ENCODE measurements around the gene RUNX1.
A peak's percentile ranks its signal among the peaks of the same experiment; 100 is the strongest.

The RUNX1 gene

GRCh38 chr21:34843562-34843961 lies 205.5 kb downstream of the RUNX1 start:
- H3K36me3 ChIP-seq (ENCODE audit: insufficient read depth, low read length), result peaks cover 65% of the 10 kb centered on the region

GRCh38 chr21:34841154-34841553 lies 207.9 kb downstream of the RUNX1 start:
- peaks cover 57% of the 10 kb centered on the region for H3K4me1 ChIP-seq (ENCODE audit: control insufficient read depth, insufficient read depth, low read length)

More at GRCh38 chr21:34843562-34843961, 205.5 kb downstream of the RUNX1 start:
- Histone ChIP-seq H3K9ac (ENCODE audit: low read depth, low read length) (no peak overlapping the region), H3K9me3 (replicated peaks; ENCODE audit: low read length) (no peaks in the 10 kb centered on the region), H3K4me3 (ENCODE audit: low read length) (no peak overlapping the region), H3K4me1 (ENCODE audit: control insufficient read depth, insufficient read depth, low read length) (peaks cover 54% of the 10 kb centered on the region), H3K4me2 (ENCODE audit: low read length) (no peak overlapping the region), H3K27me3 (ENCODE audit: control insufficient read depth, insufficient read depth, low read length) (no peaks in the 10 kb centered on the region)

GRCh38 chr21:34840693-34841092 lies 208.4 kb downstream of the RUNX1 start:
- H3K4me1 ChIP-seq (ENCODE audit: control insufficient read depth, insufficient read depth, low read length), result peaks cover 55% of the 10 kb centered on the region
- H3K4me2 ChIP-seq (ENCODE audit: low read length), result no peak overlapping the region
- H3K27me3 ChIP-seq (ENCODE audit: control insufficient read depth, insufficient read depth, low read length), result no peaks in the 10 kb centered on the region
- peaks cover 69% of the 10 kb centered on the region for H3K36me3 ChIP-seq (ENCODE audit: insufficient read depth, low read length)
- no peaks in the 10 kb centered on the region for H3K9me3 ChIP-seq (replicated peaks; ENCODE audit: low read length)
- H3K9ac ChIP-seq (ENCODE audit: low read depth, low read length), result no peak overlapping the region
- no peak overlapping the region for H3K4me3 ChIP-seq (ENCODE audit: low read length)

More at GRCh38 chr21:34841154-34841553, 207.9 kb downstream of the RUNX1 start:
- Histone ChIP-seq H3K4me2 (ENCODE audit: low read length) (no peak overlapping the region), H3K9ac (ENCODE audit: low read depth, low read length) (no peak overlapping the region), H3K36me3 (ENCODE audit: insufficient read depth, low read length) (peaks cover 69% of the 10 kb centered on the region), H3K4me3 (ENCODE audit: low read length) (no peak overlapping the region), H3K27me3 (ENCODE audit: control insufficient read depth, insufficient read depth, low read length) (no peaks in the 10 kb centered on the region), H3K9me3 (replicated peaks; ENCODE audit: low read length) (no peaks in the 10 kb centered on the region)

GRCh38 chr21:34838956-34839820 lies 209.9 kb downstream of the RUNX1 start:
- H3K36me3 ChIP-seq (ENCODE audit: insufficient read depth, low read length), result peaks cover 70% of the 10 kb centered on the region
- no peak overlapping the region for H3K4me3 ChIP-seq (ENCODE audit: low read length)
- H3K4me2 ChIP-seq (ENCODE audit: low read length), result no peak overlapping the region
- no peaks in the 10 kb centered on the region for H3K27me3 ChIP-seq (ENCODE audit: control insufficient read depth, insufficient read depth, low read length)
- H3K9ac ChIP-seq (ENCODE audit: low read depth, low read length), result no peak overlapping the region
- no peaks in the 10 kb centered on the region for H3K9me3 ChIP-seq (replicated peaks; ENCODE audit: low read length)
- H3K4me1 ChIP-seq (ENCODE audit: control insufficient read depth, insufficient read depth, low read length), result peaks cover 50% of the 10 kb centered on the region

- peak overlapping the region; percentile 38 for H3K4me3 ChIP-seq (ENCODE audit: low read length)
- peak overlapping the region; percentile 66 for H3K4me2 ChIP-seq (ENCODE audit: low read length)
- no peaks in the 10 kb centered on the region for H3K27me3 ChIP-seq (ENCODE audit: control insufficient read depth, insufficient read depth, low read length)
- H3K36me3 ChIP-seq (ENCODE audit: insufficient read depth, low read length), result peaks cover 74% of the 10 kb centered on the region
- peaks cover 42% of the 10 kb centered on the region for H3K4me1 ChIP-seq (ENCODE audit: control insufficient read depth, insufficient read depth, low read length)
- no peaks in the 10 kb centered on the region for H3K9me3 ChIP-seq (replicated peaks; ENCODE audit: low read length)
- peak overlapping the region; percentile 70 for H3K9ac ChIP-seq (ENCODE audit: low read depth, low read length)
Measured at GRCh38 chr21:34836933-34837505, 212.1 kb downstream of the RUNX1 start.

- peak overlapping the region; percentile 66 for H3K4me2 ChIP-seq (ENCODE audit: low read length)
- H3K27me3 ChIP-seq (ENCODE audit: control insufficient read depth, insufficient read depth, low read length), result no peaks in the 10 kb centered on the region
- H3K4me3 ChIP-seq (ENCODE audit: low read length), result peak overlapping the region; percentile 38
- H3K36me3 ChIP-seq (ENCODE audit: insufficient read depth, low read length), result peaks cover 73% of the 10 kb centered on the region
- H3K4me1 ChIP-seq (ENCODE audit: control insufficient read depth, insufficient read depth, low read length), result peaks cover 42% of the 10 kb centered on the region
- no peaks in the 10 kb centered on the region for H3K9me3 ChIP-seq (replicated peaks; ENCODE audit: low read length)
- H3K9ac ChIP-seq (ENCODE audit: low read depth, low read length), result peak overlapping the region; percentile 70
Measured at GRCh38 chr21:34836103-34836932, 212.8 kb downstream of the RUNX1 start.

- peak overlapping the region; percentile 44 for H3K4me2 ChIP-seq (ENCODE audit: low read length)
- peaks cover 73% of the 10 kb centered on the region for H3K36me3 ChIP-seq (ENCODE audit: insufficient read depth, low read length)
- peaks cover 42% of the 10 kb centered on the region for H3K4me1 ChIP-seq (ENCODE audit: control insufficient read depth, insufficient read depth, low read length)
- peak overlapping the region; percentile 53 for H3K9ac ChIP-seq (ENCODE audit: low read depth, low read length)
- no peak overlapping the region for H3K4me3 ChIP-seq (ENCODE audit: low read length)
- H3K9me3 ChIP-seq (replicated peaks; ENCODE audit: low read length), result no peaks in the 10 kb centered on the region
- H3K27me3 ChIP-seq (ENCODE audit: control insufficient read depth, insufficient read depth, low read length), result no peaks in the 10 kb centered on the region
Measured at GRCh38 chr21:34835526-34835925, 213.6 kb downstream of the RUNX1 start.

GRCh38 chr21:34834852-34835501 lies 214.1 kb downstream of the RUNX1 start:
- H3K4me1 ChIP-seq (ENCODE audit: control insufficient read depth, insufficient read depth, low read length), result peaks cover 42% of the 10 kb centered on the region
- H3K36me3 ChIP-seq (ENCODE audit: insufficient read depth, low read length), result peaks cover 73% of the 10 kb centered on the region
- peak overlapping the region; percentile 44 for H3K4me2 ChIP-seq (ENCODE audit: low read length)
- H3K9me3 ChIP-seq (replicated peaks; ENCODE audit: low read length), result no peaks in the 10 kb centered on the region
- no peak overlapping the region for H3K4me3 ChIP-seq (ENCODE audit: low read length)
- H3K9ac ChIP-seq (ENCODE audit: low read depth, low read length), result peak overlapping the region; percentile 53
- no peaks in the 10 kb centered on the region for H3K27me3 ChIP-seq (ENCODE audit: control insufficient read depth, insufficient read depth, low read length)

GRCh38 chr21:34834290-34834689 lies 214.8 kb downstream of the RUNX1 start:
- Histone ChIP-seq H3K9me3 (replicated peaks; ENCODE audit: low read length) (no peaks in the 10 kb centered on the region), H3K36me3 (ENCODE audit: insufficient read depth, low read length) (peaks cover 73% of the 10 kb centered on the region), H3K9ac (ENCODE audit: low read depth, low read length) (no peak overlapping the region), H3K4me1 (ENCODE audit: control insufficient read depth, insufficient read depth, low read length) (peaks cover 39% of the 10 kb centered on the region), H3K27me3 (ENCODE audit: control insufficient read depth, insufficient read depth, low read length) (no peaks in the 10 kb centered on the region), H3K4me2 (ENCODE audit: low read length) (no peak overlapping the region), H3K4me3 (ENCODE audit: low read length) (no peak overlapping the region)

- Histone ChIP-seq H3K9ac (ENCODE audit: low read depth, low read length) (no peak overlapping the region), H3K4me2 (ENCODE audit: low read length) (no peak overlapping the region), H3K36me3 (ENCODE audit: insufficient read depth, low read length) (peaks cover 76% of the 10 kb centered on the region), H3K4me1 (ENCODE audit: control insufficient read depth, insufficient read depth, low read length) (peaks cover 34% of the 10 kb centered on the region), H3K9me3 (replicated peaks; ENCODE audit: low read length) (no peaks in the 10 kb centered on the region), H3K27me3 (ENCODE audit: control insufficient read depth, insufficient read depth, low read length) (no peaks in the 10 kb centered on the region), H3K4me3 (ENCODE audit: low read length) (no peak overlapping the region)
Measured at GRCh38 chr21:34833465-34833864, 215.6 kb downstream of the RUNX1 start.

Data from skeletal muscle satellite cell (primary cell).